ENCODE data around the gene EIF3L.

Gene EIF3L

DNA sequence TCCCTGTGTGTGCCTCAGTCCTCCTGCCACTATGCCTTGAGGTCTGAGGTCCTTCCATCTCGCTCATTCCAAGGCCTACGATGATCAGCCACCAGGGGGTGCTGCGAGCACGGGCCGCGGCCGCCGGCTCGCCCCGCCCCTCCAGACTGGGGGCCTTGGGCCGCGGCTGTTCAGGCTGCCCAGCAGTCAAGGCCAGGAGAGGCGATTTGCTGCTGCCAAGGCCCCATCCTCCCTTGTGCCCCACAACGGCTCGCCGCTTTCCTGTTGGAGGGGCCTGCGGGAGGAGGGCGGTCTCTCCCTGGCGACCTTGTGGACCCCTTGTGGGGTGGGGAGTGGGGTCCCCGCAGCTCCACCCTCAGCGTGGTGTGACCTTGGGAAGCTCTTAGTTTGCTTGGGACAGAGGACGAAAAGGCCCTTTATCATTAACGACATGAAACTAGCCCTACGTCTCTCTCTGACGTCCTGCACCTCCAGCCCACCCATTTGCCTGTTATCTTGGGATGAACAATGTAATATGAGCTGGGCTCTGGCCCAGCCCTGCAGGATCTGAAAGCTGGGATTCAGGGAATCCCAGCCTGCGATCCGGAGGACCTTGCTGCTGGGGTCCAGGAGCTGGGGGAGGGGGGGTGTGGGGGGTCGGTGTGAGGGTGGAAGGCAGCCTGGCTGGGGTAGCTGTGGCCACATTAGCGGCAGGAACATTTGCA lies 31.4 kb upstream of the EIF3L start:
- DNase-seq = peak; percentile 81

- peak; percentile 72 for DNase-seq
Measured at GRCh38 chr22:37818409-37819104, 30.7 kb upstream of the EIF3L start.

DNA sequence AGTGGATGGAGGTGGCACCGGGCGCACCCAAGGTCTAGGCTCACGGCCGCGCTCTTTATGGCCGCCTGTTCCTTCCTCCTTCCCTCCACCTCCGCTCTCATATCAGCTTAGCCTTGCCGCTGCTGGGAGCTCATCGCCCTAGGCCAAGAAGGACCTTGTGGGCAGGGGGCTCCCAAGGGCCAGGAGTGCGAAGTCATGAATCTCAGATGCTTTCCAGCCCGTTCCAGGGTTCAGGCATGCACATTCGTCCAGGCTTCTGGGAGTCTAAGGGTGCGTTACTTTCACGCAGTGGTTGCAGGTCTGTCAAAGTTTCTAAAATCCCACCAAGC lies 30.1 kb upstream of the EIF3L start:
- DNase-seq = no peak

DNA sequence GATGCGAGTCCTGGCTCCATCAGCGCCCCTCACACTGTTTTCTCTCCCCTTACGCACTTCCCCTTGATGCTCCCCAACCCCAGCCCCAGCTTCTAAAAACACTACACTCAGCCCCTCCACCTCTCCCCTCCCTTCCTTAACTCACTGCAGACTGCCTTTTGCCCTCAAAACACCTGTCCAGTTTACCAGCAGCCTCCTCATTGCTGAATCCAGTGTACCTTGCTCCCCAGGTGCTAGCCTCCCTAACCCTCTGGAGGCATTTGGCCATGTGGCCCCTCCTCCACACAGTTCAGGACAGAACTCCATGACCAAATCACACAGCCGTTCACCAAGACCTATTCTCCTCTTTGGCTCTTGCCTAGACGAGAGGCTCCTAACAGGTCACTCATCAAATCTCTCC lies 28.9 kb upstream of the EIF3L start:
- no peak for DNase-seq

DNA sequence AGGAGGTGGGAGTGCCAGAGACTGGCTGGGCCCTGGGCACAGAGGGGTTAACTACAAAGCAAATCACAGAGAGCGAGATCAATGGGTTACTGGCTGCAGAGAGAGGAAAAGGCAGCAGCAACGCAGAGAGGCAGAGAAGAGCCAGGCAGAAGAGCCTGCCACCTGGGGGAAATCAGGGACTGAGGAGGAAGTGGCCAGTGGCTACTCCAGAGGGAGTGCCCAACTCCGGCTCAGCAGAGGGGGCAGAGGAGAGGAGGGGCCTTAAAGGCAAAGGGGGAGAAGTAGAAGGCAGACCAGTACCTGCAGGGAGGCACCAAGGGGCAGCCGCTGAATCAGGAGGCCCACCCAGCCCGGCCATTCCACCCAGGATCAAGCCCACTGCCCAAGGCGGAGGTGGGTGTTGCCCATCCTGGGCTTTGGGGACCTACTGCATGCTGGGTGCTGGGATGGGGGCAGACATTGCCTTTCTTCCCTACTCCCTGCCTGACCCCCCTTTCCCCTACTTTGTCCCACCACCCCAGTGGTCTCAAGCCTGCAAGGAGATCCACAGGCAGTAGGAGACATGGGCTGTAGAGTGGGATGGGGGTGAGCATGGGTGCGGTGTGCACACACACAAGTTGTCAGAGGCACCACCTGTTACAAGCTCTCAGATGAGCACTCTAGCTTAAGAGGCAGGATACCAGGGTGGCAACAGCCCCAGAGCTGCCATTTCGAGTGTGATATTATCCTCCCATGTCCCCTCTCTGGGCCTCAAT lies 27.0 kb upstream of the EIF3L start:
- no peak for DNase-seq

DNA sequence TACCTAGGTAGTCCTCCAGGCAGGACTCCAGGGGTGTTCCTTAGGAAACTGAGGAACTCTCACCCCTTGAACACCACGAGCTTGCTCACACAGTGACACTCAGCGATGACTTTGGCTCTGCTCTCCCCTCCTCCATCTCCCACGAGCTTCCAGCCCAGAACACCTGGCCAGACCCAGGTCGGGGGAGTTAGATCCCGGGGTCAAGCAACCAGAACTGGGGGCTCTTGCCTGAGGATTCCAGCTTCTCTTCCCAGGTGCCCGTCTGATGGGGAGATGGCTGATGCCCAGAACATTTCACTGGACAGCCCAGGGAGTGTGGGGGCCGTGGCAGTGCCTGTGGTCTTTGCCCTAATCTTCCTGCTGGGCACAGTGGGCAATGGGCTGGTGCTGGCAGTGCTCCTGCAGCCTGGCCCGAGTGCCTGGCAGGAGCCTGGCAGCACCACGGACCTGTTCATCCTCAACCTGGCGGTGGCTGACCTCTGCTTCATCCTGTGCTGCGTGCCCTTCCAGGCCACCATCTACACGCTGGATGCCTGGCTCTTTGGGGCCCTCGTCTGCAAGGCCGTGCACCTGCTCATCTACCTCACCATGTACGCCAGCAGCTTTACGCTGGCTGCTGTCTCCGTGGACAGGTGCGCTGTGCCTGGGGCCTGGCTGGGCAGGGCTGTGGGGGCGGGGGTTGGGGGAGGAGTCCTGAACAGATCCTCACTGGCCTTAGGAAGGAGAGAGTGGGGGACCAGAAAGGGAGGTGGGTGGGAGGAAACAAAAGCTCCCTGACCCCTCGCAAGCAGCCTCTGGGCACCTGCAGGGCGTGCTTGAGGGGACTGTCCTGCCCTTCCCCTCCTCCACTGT lies 25.9 kb upstream of the EIF3L start, which contains the start of gene GALR3:
Gene GALR3 (plus strand): TSS at position 249 of the 852 bp plus-strand sequence. CDS start 25 bp downstream, at position 274.
- DNase-seq = no peak

DNA sequence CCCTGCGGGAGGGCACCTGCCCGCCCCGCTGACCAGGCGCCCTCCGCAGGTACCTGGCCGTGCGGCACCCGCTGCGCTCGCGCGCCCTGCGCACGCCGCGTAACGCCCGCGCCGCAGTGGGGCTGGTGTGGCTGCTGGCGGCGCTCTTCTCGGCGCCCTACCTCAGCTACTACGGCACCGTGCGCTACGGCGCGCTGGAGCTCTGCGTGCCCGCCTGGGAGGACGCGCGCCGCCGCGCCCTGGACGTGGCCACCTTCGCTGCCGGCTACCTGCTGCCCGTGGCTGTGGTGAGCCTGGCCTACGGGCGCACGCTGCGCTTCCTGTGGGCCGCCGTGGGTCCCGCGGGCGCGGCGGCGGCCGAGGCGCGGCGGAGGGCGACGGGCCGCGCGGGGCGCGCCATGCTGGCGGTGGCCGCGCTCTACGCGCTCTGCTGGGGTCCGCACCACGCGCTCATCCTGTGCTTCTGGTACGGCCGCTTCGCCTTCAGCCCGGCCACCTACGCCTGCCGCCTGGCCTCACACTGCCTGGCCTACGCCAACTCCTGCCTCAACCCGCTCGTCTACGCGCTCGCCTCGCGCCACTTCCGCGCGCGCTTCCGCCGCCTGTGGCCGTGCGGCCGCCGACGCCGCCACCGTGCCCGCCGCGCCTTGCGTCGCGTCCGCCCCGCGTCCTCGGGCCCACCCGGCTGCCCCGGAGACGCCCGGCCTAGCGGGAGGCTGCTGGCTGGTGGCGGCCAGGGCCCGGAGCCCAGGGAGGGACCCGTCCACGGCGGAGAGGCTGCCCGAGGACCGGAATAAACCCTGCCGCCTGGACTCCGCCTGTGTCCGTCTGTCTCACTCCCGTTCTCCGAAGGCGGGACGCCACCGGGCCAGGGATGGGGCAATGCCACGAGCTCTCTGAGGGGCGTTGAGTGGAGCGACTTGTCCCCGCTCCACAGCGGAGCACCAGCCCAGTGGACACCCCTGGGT lies 24.3 kb upstream of the EIF3L start:
- peak; percentile 28 for DNase-seq

DNA sequence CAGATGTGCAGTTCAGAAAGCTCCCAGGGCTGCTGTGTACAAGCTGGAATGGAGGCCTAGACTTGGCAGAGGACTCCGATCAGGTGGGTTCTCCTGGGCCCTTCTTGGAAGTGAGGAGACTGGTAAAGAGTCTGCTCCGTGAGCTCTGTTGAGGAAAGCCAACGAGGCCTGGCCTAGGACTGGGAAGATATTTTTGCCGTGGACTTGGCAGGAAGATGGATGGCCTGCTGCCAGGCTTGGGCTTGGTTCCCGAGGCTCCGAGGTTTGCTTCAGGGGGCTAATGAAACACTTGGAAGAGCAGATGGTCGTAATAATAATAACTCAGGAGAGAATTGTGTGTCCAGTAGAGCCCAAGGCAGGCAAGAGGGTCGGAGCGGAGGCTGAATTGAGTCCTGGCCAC lies 22.2 kb upstream of the EIF3L start:
- DNase-seq = no peak

DNA sequence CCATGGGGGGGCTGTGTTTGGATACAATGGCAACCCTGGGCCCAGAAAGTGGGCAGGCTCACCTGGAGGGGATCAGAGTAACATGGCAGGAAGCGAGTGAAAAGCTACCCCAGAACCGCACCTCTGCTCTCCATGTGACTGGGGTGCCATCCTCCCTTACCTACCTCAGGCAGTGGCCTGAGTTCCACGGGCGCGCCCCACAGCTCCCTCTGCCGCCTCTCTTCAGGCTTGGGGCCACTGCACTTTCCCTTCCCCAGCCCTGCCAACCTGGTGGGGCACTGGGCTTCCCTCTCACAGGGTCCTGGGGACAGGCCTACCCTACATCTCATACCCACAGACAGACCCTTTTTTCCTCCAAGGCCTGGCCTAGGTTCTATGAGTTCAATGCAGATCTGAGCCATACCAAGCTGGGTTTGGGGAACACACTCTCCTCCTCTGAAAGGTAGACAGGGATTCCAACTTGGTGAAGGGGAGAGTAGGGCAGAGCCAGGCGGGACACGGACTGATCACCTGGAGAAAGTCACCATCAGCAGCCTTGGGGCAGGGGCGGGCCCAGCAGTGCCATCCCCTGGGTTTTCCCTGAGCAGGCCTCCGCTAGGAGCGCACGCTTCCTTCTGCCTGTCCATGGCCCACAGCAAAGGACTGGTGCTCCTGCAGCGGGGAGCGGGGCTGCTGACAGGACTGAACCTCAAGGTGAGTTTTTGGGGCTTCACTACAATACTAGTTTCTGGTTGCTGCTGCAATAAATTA lies 19.0 kb upstream of the EIF3L start:
- DNase-seq = no peak

DNA sequence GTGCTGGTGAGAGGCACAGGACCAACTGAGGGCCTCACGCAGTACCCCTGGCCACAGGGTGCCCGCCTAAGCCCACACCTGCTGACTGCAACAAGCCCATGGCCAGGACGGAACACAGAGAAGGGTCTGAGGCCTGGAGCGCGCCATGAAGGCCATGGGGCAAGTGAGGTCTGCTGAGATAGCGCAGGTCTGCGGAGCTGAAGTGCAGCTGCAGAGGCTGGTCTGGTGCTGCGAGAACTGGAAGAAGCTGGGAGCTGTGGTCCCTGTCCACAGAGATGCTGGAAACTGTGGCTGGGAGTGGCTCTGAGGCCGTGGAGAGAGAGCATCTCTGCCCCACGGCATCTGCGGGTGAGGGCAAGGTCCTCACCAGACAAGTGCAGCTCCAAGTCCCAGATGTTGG lies 17.7 kb upstream of the EIF3L start:
- DNase-seq = no peak

DNA sequence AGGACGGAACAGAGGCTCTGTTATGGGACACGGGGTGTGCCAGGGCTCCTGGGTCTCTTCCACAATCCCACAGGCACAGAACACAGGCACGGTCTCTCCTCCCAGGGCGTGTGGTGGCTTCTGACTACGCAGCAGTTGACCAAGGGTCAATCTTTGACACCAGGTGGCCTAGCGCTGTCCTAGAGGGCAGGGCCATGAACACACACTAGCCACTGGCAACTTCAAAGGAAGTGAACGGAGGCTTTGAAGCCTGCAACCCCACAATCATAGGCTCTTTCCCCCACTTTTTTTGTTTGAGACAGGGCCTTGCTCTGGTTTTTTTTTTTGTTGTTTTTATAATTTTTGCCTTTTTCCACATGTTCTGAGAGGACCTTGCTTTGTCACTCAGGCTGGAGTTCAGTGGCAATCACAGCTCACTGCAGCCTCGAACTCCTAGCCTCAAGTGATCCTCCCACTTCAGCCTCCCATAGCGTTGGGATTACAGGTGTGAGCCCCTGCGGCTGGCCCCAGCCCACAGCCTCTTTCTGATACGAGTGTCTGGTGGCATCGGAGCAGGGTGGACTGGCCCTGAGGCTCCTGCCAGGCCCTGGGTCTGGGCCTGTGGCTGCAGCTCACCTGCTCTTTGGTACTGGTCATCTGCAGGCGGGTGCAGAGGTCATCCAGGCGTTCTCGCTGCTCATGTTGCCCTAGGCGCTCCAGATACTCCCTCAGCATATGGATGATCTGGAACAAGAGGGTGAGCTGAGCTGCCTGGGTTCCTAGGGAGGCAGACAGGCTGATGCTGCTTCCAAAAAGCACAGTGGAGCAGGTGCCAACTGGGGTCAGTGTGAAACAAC lies 17.0 kb upstream of the EIF3L start:
- DNase-seq = no peak

GRCh38 chr22:37842015-37842793 lies 7.0 kb upstream of the EIF3L start:
- no peak for DNase-seq

DNA sequence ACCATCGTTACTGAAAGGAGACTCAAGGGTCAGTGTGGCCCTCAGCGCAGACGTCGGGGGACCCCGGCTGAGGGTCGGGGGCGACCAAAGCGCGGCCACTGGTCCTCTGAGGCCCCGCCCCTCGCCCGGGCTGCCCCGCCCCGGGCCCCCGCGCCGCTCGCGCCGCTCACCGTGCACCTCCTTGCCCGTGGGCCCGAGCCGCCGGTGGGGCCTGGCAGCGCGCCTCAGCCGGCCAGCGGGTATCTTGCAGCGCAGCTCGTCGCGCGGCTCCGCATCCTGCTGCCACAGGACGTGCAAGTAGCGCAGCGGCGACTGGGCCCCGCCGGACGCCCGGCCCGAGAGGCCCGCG lies 5.5 kb upstream of the EIF3L start:
- DNase-seq = peak; percentile 38

DNA sequence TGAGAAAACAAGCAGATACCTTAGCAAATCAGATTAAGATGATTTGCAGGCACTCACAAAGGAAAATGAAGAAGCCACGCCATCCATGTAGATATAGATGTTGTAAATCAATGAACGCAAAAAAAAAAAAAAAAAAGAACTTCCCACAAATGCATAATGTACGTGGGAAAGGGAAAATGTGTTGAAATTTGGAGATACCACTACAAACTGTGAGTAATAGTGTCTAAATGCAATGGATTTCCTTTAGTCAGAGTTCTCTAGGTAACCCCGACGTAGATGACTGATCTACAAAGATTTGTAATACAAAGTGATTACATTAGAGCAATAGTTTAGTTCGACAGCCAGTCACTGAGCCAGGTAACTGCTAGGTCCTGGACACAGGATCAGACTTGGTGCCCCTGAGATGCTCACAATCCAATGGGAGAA lies 4.3 kb upstream of the EIF3L start:
- no peak for DNase-seq

DNA sequence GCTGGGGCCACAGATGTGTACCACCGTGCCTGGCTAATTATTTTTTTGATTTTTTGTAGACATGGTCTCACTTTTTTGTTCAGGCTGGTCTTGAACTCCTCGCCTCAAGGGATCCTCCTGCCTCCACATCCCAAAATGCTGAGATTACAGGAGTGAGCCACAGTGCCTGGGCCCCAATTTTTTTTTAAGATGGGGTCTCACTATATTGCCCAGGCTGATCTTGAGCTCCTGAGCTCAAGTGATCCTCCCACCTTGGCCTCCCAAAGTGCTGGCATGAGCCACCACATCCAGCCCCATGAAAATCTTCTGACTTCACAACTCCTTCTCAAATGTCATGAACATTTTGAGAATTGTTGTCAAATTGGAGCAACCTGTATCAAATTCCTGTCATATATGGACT lies 2.8 kb upstream of the EIF3L start:
- no peak for DNase-seq

DNA sequence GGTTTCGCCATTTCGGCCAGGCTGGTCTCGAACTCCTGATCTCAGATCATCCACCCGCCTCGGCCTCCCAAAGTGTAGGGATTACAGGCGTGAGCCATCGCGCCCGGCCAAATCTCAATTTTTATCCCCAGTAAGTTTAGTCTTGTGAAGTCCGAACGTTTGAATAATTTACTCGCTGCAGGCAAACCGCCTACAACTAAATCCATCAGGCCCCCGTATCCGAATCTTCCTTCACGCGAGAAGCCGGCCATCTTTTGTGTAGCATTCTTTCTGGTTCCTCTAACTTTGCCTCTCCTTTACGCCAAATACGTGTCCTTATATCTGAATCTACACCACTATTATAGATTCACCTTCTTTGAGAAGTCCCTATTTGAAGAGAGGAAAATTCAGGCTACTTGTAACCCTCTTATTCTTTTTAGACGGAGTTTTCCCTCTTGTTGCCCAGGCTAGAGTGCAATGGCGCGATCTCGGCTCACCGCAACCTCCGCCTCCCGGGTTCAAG lies 581 bp upstream of the EIF3L start:
- peak; percentile 24 for DNase-seq

GRCh38 chr22:37850801-37851200 lies 1.6 kb downstream of the EIF3L start:
- DNase-seq = no peak

GRCh38 chr22:37852418-37852817 lies 3.2 kb downstream of the EIF3L start:
- DNase-seq = no peak

DNA sequence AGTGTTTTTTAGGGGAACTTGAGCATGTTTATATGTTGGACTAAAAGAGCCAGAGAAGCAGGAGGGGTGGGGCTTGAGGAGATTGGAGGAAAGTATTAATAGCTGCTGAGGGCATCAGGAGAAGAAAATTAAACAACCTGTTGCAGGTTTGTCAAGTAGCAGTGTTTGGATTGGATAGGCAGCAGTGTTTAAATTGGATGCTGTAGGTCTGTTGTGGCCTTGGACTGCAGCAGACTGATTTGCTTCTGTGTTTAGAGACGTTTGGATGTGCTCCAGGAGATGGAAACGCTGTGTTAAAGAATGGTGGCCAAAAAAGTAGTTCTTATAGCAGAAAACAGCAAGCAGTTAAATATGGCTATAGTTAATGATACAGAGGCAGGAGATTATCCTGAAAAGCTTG lies 5.7 kb downstream of the EIF3L start:
- no peak for DNase-seq

All from activated CD4-positive, alpha-beta T cell treated with anti-CD3 and anti-CD28 coated beads, Interleukin-2, amount 50 U/mL, for 16 hours (primary cell).